Subcutaneous adipose tissue (tissue), 4 donors: Measurements from ENCODE around the gene FREY1. TPM values are rescaled to one million over a fixed set of nuclear protein-coding genes. Genes with fewer than 3 reads are reported as not detected.

Source experiments
- CTCF ChIP-seq: fragments of 450-650 bp; IDR thresholded peaks from one replicate; pipeline ENCODE4 v1.5.1; 2016; ENCODE audit warnings: low read depth, mild to moderate bottlenecking, control low read depth, antibody characterized with exemption, moderate library complexity
- total RNA-seq, 4 donors: library from RNA; depleted of rRNA; stranded (reverse); fragments of >200 nt; gene quantifications; one replicate each; pipeline ENCODE4 v1.1.0, GENCODE V29; 2016

Gene FREY1
- total RNA-seq, 4 donors from 2014 or later, result 3.0 TPM; not detected in 3

- TF ChIP-seq CTCF, result no peak
Measured at GRCh38 chr11:45913514-45913913, 6.4 kb upstream of the FREY1 start.

- no peak for TF ChIP-seq CTCF
Measured at GRCh38 chr11:45910623-45911022, 3.6 kb upstream of the FREY1 start.

- TF ChIP-seq CTCF, result no peak
Measured at GRCh38 chr11:45909594-45910475, 2.8 kb upstream of the FREY1 start.

GRCh38 chr11:45907911-45908370 is 870 bp upstream of the FREY1 start:
- TF ChIP-seq CTCF, result no peak

- no peak for TF ChIP-seq CTCF
Measured at GRCh38 chr11:45906096-45906682, 882 bp downstream of the FREY1 start.

GRCh38 chr11:45905095-45905494 is 2.0 kb downstream of the FREY1 start:
- no peak for TF ChIP-seq CTCF

- TF ChIP-seq CTCF, result no peak
Measured at GRCh38 chr11:45904309-45904915, 2.7 kb downstream of the FREY1 start.
